Endothelial cell of umbilical vein (primary cell): ENCODE data around the gene FAM120AOS. TPM values are rescaled to one million over a fixed set of nuclear protein-coding genes. Genes with fewer than 3 reads are reported as not detected.

ENCODE experiments used
- BruUV-seq: library from RNA; stranded (reverse); fragments of 400-500 nt; replicated peaks from 2 replicates; lab custom pipeline; 2021; lab: Mats Ljungman, UMichigan
- CTCF ChIA-PET: fragments of 300-600, 350-600 bp; sonication (Branson Sonifier 250); formaldehyde crosslinking; loops from one replicate; lab custom pipeline; 2021; ENCODE audit warnings: antibody characterized with exemption, inconsistent platforms; lab: Charles Lee
- POLR2A ChIA-PET: fragments of 300-600, 350-600 bp; sonication (Branson Sonifier 250); formaldehyde crosslinking; loops from one replicate; lab custom pipeline; 2021; ENCODE audit warnings: antibody characterized with exemption, inconsistent platforms; lab: Charles Lee
- DNase-seq: peaks from one replicate; pipeline ENCODE4 v3.0.0-alpha.2; 2011; ENCODE audit warnings: low read depth, low spot score
- FAIRE-seq: peaks from 2 replicates; lab custom pipeline; 2011; peaks lifted over from hg19 to GRCh38; lab: Jason Lieb, UNC
- H2AFZ ChIP-seq: 2 replicates; pipeline ENCODE4 v1.6.0; 2012; ENCODE audit warnings: low read depth, low read length, control low read depth, inconsistent platforms
- H3K27ac ChIP-seq: 2 replicates; pipeline ENCODE4 v1.5.1; 2011; ENCODE audit warnings: low read depth, mild to moderate bottlenecking, control low read depth, low read length, moderate library complexity; ENCODE audit not compliant: insufficient read depth
- H3K27me3 ChIP-seq, 2 experiments: 2 replicates each; pipeline versions ENCODE4 v1.6.0 to v1.6.1; 2011; ENCODE audit warnings: low read length in 2 of 2, mixed read lengths in 1 of 2; ENCODE audit not compliant: control insufficient read depth in 2 of 2, insufficient read depth in 2 of 2
- H3K36me3 ChIP-seq, 2 experiments: 2 replicates in 1 of 2; 3 replicates in 1 of 2; pipeline ENCODE4 v1.5.1; 2011; ENCODE audit warnings: low read length in 2 of 2, mild to moderate bottlenecking in 1 of 2, moderate library complexity in 1 of 2; ENCODE audit not compliant: control insufficient read depth in 2 of 2, insufficient read depth in 2 of 2; ENCODE audit errors: extremely low read depth in 1 of 2
- H3K4me1 ChIP-seq: 3 replicates; pipeline ENCODE4 v1.5.1; 2011; ENCODE audit warnings: mild to moderate bottlenecking, low read length; ENCODE audit not compliant: control insufficient read depth, insufficient read depth; ENCODE audit errors: extremely low read depth
- H3K4me2 ChIP-seq: 2 replicates; pipeline ENCODE4 v1.6.1; 2011; ENCODE audit warnings: low read length, control low read depth, mixed read lengths; ENCODE audit not compliant: insufficient read depth
- H3K4me3 ChIP-seq, 3 experiments: fragments of 200-600 bp in 1 of 3; sonication (generic), shearing (Covaris generic) in 1 of 3; replicated peaks in 1 of 3; 2 replicates each; pipeline ENCODE4 v1.5.1; 2011 to 2016; ENCODE audit warnings: control low read depth in 3 of 3, low read length in 3 of 3, mild to moderate bottlenecking in 2 of 3, inconsistent platforms in 1 of 3, low read depth in 1 of 3, moderate library complexity in 1 of 3; ENCODE audit not compliant: insufficient read depth in 1 of 3
- H3K79me2 ChIP-seq: 2 replicates; pipeline ENCODE4 v1.6.0; 2012; ENCODE audit warnings: low read length, inconsistent platforms; ENCODE audit not compliant: control insufficient read depth, insufficient read depth
- H3K9ac ChIP-seq: replicated peaks from 2 replicates; pipeline ENCODE3; 2011; ENCODE audit warnings: low read length, control low read depth; ENCODE audit not compliant: insufficient read depth; ENCODE audit errors: extremely low read depth
- H3K9me1 ChIP-seq: replicated peaks from 3 replicates; pipeline ENCODE4 v1.6.0; 2011; ENCODE audit warnings: mild to moderate bottlenecking, low read length; ENCODE audit not compliant: control insufficient read depth, insufficient read depth; ENCODE audit errors: extremely low read depth
- H3K9me3 ChIP-seq: replicated peaks from 2 replicates; pipeline ENCODE4 v1.5.1; 2012; ENCODE audit warnings: low read length, inconsistent platforms; ENCODE audit not compliant: control insufficient read depth, insufficient read depth
- H4K20me1 ChIP-seq: replicated peaks from 2 replicates; pipeline ENCODE3; 2011; ENCODE audit warnings: mild to moderate bottlenecking, low read length; ENCODE audit not compliant: control insufficient read depth, insufficient read depth; ENCODE audit errors: extremely low read depth
- EZH2 ChIP-seq: IDR thresholded peaks from 2 replicates; pipeline ENCODE4 v1.6.1; 2012; ENCODE audit warnings: borderline replicate concordance, low read depth, mild to moderate bottlenecking, moderate library complexity, low read length, inconsistent platforms; ENCODE audit not compliant: severe bottlenecking
- FOS ChIP-seq: IDR thresholded peaks from 2 replicates; pipeline ENCODE4 v1.6.1; 2011; ENCODE audit warnings: mild to moderate bottlenecking, low read length, moderate library complexity, borderline replicate concordance; ENCODE audit not compliant: insufficient read depth
- GATA2 ChIP-seq: IDR thresholded peaks from 2 replicates; pipeline ENCODE4 v1.7.0; 2011; ENCODE audit warnings: low read depth, mild to moderate bottlenecking, moderate library complexity, mixed read lengths, low read length; ENCODE audit not compliant: insufficient read length, insufficient read depth
- JUN ChIP-seq: IDR thresholded peaks from 2 replicates; pipeline ENCODE4 v1.6.1; 2011; ENCODE audit warnings: borderline replicate concordance, low read depth; ENCODE audit not compliant: insufficient read length, insufficient read depth
- MYC ChIP-seq: IDR thresholded peaks from one replicate; pipeline ENCODE4 v1.6.1; 2011; ENCODE audit warnings: mild to moderate bottlenecking, low read depth, low read length
- POLR2A ChIP-seq: IDR thresholded peaks from 2 replicates; pipeline ENCODE4 v1.6.1; 2012; ENCODE audit warnings: low read depth, mild to moderate bottlenecking, control low read depth, low read length
- POLR2AphosphoS5 ChIP-seq: IDR thresholded peaks from 2 replicates; pipeline ENCODE4 v1.6.1; 2012; ENCODE audit warnings: low read depth, mild to moderate bottlenecking, control low read depth, low read length, moderate library complexity; ENCODE audit not compliant: insufficient read depth
- dilution Hi-C: fragments of 300-500 bp; cut with MboI; formaldehyde crosslinking; loops from one replicate; pipeline ENCODE4 v1.15.0; 2019; ENCODE audit warnings: low sequenced_read_pairs; ENCODE audit not compliant: extremely low pct_ligation_motif_present
- intact Hi-C: fragments of 100-400 bp; cut with micrococcal nuclease; formaldehyde crosslinking; loops from one replicate; pipeline ENCODE4 v1.10.0; 2022
- polyA plus RNA-seq, 4 experiments: library from polyadenylated mRNA; depleted of rRNA in 3 of 4; stranded (reverse) in 3 of 4; unstranded in 1 of 4; fragments of >200 nt; gene quantifications; 2 replicates each; pipeline versions ENCODE4 v1.2.1 to v1.2.3, GENCODE V29; 2011 to 2012; ENCODE audit warnings: missing spikeins in 1 of 4
- total RNA-seq: library from RNA; stranded (reverse); gene quantifications from 2 replicates; pipeline ENCODE4 v1.2.3, GENCODE V29; 2021
- TF ChIP-seq, protein P1 (sequence below): IDR thresholded peaks from 2 replicates; pipeline ENCODE4 v1.6.1; 2011; ENCODE audit not compliant: insufficient read depth, insufficient read length
- TF ChIP-seq, protein P2 (sequence below), 2 donors: IDR thresholded peaks; 1 replicate in 1 of 2; 2 replicates in 1 of 2; pipeline ENCODE4 v1.5.1; 2011; ENCODE audit warnings: low read length in 2 of 2, mild to moderate bottlenecking in 2 of 2, moderate library complexity in 2 of 2, control low read depth in 1 of 2, inconsistent platforms in 1 of 2, low read depth in 1 of 2; ENCODE audit not compliant: insufficient read depth in 1 of 2; ENCODE audit errors: extremely low read depth in 1 of 2

FAM120AOS gene
- total and polyA plus RNA-seq, 2 donors (not counting 3 experiments of a cell fraction or from before 2014, with no cell fraction given), result 25.9 to 32.4 TPM

DNA sequence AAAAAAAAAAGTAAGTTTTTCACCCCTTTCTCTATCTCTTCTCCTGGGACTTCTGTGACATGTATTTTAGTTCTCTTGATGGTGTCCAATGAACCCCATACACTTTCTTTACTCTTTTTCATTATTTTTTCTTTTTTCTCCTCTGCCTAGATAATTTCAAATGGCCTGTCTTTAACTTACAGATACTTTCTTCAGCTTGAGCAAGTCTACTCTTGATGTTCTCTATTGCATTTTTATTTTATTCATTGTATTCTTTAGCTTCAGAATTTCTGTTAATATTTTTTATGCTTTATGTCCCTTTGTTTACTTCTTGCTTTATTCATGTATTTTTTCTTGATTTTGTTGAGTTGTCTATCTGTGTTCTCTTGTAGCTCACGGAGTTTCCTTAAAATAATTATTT, 34.4 kb downstream of the FAM120AOS start:
- H3K9ac ChIP-seq, result no peak overlapping the region
- no peaks in the 10 kb centered on the region for H3K9me3 ChIP-seq
- no peaks in the 10 kb centered on the region for H3K9me1 ChIP-seq
- DNase-seq (no peak), FAIRE-seq (no peak)
- no peaks in the 10 kb centered on the region for H4K20me1 ChIP-seq
- dilution Hi-C loops (no loop called here), intact Hi-C loops (no loop called here)
- no peak overlapping the region for H3K4me3 ChIP-seq
- H3K27me3 ChIP-seq, result peaks cover 0 to 3% of the 10 kb centered on the region in 2 experiments
- no peaks in the 10 kb centered on the region for H3K36me3 ChIP-seq
- ChIA-PET CTCF (interaction anchor here (0.7 kb wide), 1 partner anchor 9 kb away, joined by 3 read pairs; no protein-coding TSS in a partner anchor), POLR2A (no interaction called here)
- H3K27ac ChIP-seq, result no peak overlapping the region
- no peak overlapping the region for H2AFZ ChIP-seq
- no peak overlapping the region for H3K4me2 ChIP-seq
- BruUV-seq, result no TSS peak
- no peaks in the 10 kb centered on the region for H3K4me1 ChIP-seq
- TF ChIP-seq, protein P1, sequence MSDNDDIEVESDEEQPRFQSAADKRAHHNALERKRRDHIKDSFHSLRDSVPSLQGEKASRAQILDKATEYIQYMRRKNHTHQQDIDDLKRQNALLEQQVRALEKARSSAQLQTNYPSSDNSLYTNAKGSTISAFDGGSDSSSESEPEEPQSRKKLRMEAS, result no peak
- TF ChIP-seq, protein P2, sequence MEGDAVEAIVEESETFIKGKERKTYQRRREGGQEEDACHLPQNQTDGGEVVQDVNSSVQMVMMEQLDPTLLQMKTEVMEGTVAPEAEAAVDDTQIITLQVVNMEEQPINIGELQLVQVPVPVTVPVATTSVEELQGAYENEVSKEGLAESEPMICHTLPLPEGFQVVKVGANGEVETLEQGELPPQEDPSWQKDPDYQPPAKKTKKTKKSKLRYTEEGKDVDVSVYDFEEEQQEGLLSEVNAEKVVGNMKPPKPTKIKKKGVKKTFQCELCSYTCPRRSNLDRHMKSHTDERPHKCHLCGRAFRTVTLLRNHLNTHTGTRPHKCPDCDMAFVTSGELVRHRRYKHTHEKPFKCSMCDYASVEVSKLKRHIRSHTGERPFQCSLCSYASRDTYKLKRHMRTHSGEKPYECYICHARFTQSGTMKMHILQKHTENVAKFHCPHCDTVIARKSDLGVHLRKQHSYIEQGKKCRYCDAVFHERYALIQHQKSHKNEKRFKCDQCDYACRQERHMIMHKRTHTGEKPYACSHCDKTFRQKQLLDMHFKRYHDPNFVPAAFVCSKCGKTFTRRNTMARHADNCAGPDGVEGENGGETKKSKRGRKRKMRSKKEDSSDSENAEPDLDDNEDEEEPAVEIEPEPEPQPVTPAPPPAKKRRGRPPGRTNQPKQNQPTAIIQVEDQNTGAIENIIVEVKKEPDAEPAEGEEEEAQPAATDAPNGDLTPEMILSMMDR (IDR thresholded peaks at IDR 0.05; ENCODE audit: extremely low read depth in 1 of 2, insufficient read depth in 1 of 2, low read depth in 1 of 2, low read length in 2 of 2), result no peak
- TF ChIP-seq EZH2 (no peak), JUN (no peak), MYC (no peak), POLR2A (no peak), GATA2 (no peak), FOS (no peak), POLR2AphosphoS5 (no peak)
- H3K79me2 ChIP-seq, result no peaks in the 10 kb centered on the region
